HepG2 (cell line): ENCODE results near the gene SLC1A2. TPM values are rescaled to one million over a fixed set of nuclear protein-coding genes. Genes with fewer than 3 reads are reported as not detected.

Experiments used
- BCL6 ChIP-seq: IDR thresholded peaks from 2 replicates; pipeline ENCODE4 v1.6.1; 2016; ENCODE audit warnings: missing genetic modification reagents, missing compliant biosample characterization
- HOXA3 ChIP-seq: sonication (generic); formaldehyde crosslinking; IDR thresholded peaks from 2 replicates; pipeline ENCODE4 v1.5.0; 2020; ENCODE audit warnings: missing genetic modification reagents
- LCORL ChIP-seq, 2 experiments: fragments of 450-650 bp in 1 of 2; sonication (generic) in 1 of 2; formaldehyde crosslinking in 1 of 2; IDR thresholded peaks; 2 replicates each; pipeline versions ENCODE4 v1.5.0 to v1.6.1; 2017 to 2020; ENCODE audit warnings: antibody characterized with exemption in 1 of 2, missing genetic modification reagents in 1 of 2
- MAFF ChIP-seq: IDR thresholded peaks from 2 replicates; pipeline ENCODE4 v1.6.1; 2011; ENCODE audit warnings: low read depth, low read length, improper control_type of control experiment
- MAFK ChIP-seq, 2 experiments: IDR thresholded peaks in 1 of 2; conservative IDR thresholded peaks in 1 of 2; 2 replicates each; pipeline ENCODE4 v1.6.1; 2011; ENCODE audit warnings: improper control_type of control experiment in 2 of 2, low read length in 2 of 2
- MEIS2 ChIP-seq: sonication (generic); formaldehyde crosslinking; IDR thresholded peaks from 2 replicates; pipeline ENCODE4 v1.9.0; 2021; ENCODE audit warnings: mild to moderate bottlenecking, missing genetic modification reagents
- RAD21 ChIP-seq: fragments of 450-650 bp; formaldehyde crosslinking; IDR thresholded peaks from 2 replicates; pipeline ENCODE4 v1.5.0; 2020; ENCODE audit warnings: mild to moderate bottlenecking
- RFXANK ChIP-seq: IDR thresholded peaks from 2 replicates; pipeline ENCODE4 v1.6.1; 2016
- SOX5 ChIP-seq: IDR thresholded peaks from 2 replicates; pipeline ENCODE4 v1.6.1; 2016; ENCODE audit warnings: borderline replicate concordance
- XRCC5 ChIP-seq: fragments of 200-400 bp; formaldehyde crosslinking; optimal IDR thresholded peaks from 2 replicates; pipeline ENCODE3; 2017; ENCODE audit warnings: mild to moderate bottlenecking, low read length
- ZBTB7B ChIP-seq: sonication (generic); formaldehyde crosslinking; IDR thresholded peaks from 2 replicates; pipeline ENCODE4 v1.4.0; 2020; ENCODE audit warnings: missing genetic modification reagents
- ZFP37 ChIP-seq: sonication (generic); formaldehyde crosslinking; IDR thresholded peaks from 2 replicates; pipeline ENCODE4 v1.4.0; 2020; ENCODE audit warnings: missing genetic modification reagents, borderline replicate concordance
- ZMYM4 ChIP-seq: sonication (generic); formaldehyde crosslinking; IDR thresholded peaks from 2 replicates; pipeline ENCODE4 v1.8.1; 2023; ENCODE audit warnings: mild to moderate bottlenecking, missing genetic modification reagents
- ZNF331 ChIP-seq: sonication (generic); formaldehyde crosslinking; IDR thresholded peaks from 2 replicates; pipeline ENCODE4 v1.4.0; 2020; ENCODE audit warnings: missing genetic modification reagents
- ZNF746 ChIP-seq: sonication (generic); formaldehyde crosslinking; IDR thresholded peaks from 2 replicates; pipeline ENCODE4 v1.8.0; 2022; ENCODE audit warnings: mild to moderate bottlenecking, missing genetic modification reagents
- ZNF792 ChIP-seq: IDR thresholded peaks from 2 replicates; pipeline ENCODE4 v1.6.1; 2016
- polyA plus RNA-seq, 8 experiments: library from polyadenylated mRNA; depleted of rRNA in 3 of 8; stranded (reverse) in 7 of 8; unstranded in 1 of 8; fragments of >200 nt; fragmentation: Illumina TruSeq in 4 of 8; extraction: Trizol in 4 of 8; gene quantifications; 2 replicates each; pipeline versions ENCODE4 v1.2.1 to v1.2.3, GENCODE V29; 2011 to 2016; ENCODE audit warnings: low read depth in 4 of 8, missing spikeins in 1 of 8, mixed read lengths in 1 of 8; ENCODE audit not compliant: insufficient read depth in 1 of 8
- total RNA-seq, 5 experiments: library from RNA; depleted of rRNA; stranded (reverse); fragments of >200 nt; fragmentation: Illumina TruSeq; extraction: Trizol; gene quantifications; 2 replicates each; pipeline ENCODE4 v1.2.3, GENCODE V29; 2016; ENCODE audit warnings: low read depth in 1 of 5
- TF ChIP-seq, protein P1 (sequence below): sonication (generic); formaldehyde crosslinking; IDR thresholded peaks from 2 replicates; pipeline ENCODE4 v1.4.0; 2020; ENCODE audit warnings: missing genetic modification reagents, borderline replicate concordance
- TF ChIP-seq, protein P2 (sequence below): sonication (generic); formaldehyde crosslinking; conservative IDR thresholded peaks from 2 replicates; pipeline ENCODE4 v1.8.0; 2022; ENCODE audit warnings: mild to moderate bottlenecking, moderate library complexity, missing genetic modification reagents
- TF ChIP-seq, protein P3 (sequence below): IDR thresholded peaks from 2 replicates; pipeline ENCODE4 v1.6.1; 2018; ENCODE audit warnings: missing genetic modification reagents, mild to moderate bottlenecking, missing compliant biosample characterization
- TF ChIP-seq, protein P4 (sequence below): sonication (generic); formaldehyde crosslinking; IDR thresholded peaks from 2 replicates; pipeline ENCODE4 v1.5.1; 2020; ENCODE audit warnings: mild to moderate bottlenecking, moderate library complexity, missing genetic modification reagents

Gene SLC1A2
- total and polyA plus RNA-seq, 2 of the 13 experiments (the other 11 are each of a cell fraction or from before 2014, with no cell fraction given), result 23.2 to 43.2 TPM

DNA sequence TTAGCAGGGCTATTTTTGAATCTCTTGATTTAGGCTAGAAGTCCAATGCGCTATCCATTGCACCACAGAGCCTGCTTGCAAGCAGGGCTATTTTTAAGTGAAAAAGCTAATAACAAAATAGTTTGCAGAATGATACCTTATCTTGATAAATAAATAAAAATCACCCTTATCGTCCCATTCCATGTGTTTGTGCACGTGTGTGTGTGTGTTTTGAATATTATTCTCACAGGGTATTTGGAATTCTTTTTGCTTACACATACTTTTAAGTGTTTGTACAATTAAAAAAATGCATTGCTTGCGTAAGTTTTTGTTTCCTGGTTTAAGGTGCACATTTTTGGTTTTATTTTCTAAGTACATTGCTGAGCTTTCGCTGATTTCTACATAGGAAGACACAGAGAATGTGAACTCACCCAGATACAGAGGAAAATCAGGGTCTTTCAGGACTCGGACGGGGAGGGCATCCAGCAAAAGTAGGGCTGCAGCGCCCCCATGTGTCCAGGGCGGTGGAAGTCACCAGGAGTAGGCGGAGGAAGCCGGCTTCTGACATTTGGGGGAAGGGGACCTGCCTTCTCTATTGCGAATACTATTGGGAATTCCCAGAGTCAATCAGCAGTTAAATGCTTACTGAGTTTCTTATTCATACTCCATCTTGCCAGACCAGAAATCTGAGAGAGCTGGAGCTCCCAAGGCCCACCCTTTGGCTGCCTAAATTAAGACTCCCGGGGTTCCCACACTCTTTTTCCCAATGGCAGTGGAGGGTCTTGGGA, 27.3 kb downstream of the SLC1A2 start (continued):
- TF ChIP-seq, protein P1, sequence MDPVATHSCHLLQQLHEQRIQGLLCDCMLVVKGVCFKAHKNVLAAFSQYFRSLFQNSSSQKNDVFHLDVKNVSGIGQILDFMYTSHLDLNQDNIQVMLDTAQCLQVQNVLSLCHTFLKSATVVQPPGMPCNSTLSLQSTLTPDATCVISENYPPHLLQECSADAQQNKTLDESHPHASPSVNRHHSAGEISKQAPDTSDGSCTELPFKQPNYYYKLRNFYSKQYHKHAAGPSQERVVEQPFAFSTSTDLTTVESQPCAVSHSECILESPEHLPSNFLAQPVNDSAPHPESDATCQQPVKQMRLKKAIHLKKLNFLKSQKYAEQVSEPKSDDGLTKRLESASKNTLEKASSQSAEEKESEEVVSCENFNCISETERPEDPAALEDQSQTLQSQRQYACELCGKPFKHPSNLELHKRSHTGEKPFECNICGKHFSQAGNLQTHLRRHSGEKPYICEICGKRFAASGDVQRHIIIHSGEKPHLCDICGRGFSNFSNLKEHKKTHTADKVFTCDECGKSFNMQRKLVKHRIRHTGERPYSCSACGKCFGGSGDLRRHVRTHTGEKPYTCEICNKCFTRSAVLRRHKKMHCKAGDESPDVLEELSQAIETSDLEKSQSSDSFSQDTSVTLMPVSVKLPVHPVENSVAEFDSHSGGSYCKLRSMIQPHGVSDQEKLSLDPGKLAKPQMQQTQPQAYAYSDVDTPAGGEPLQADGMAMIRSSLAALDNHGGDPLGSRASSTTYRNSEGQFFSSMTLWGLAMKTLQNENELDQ (CRISPR knock-in tag), result no peak
- TF ChIP-seq MAFF (peak; percentile 50), BCL6 (CRISPR knock-in tag) (0 out of 2 replicates have a peak, but pooled peaks have one; percentile 18), HOXA3 (CRISPR knock-in tag) (peak; percentile 16; the same call in 1 of the 2 replicates), ZBTB7B (CRISPR knock-in tag) (peak; percentile 23; the same call in 1 of the 2 replicates), XRCC5 (peak; percentile 37), ZNF792 (0 out of 2 replicates have a peak, but pooled peaks have one; percentile 37), ZFP37 (no peak), ZNF746 (CRISPR knock-in tag) (no peak), SOX5 (CRISPR knock-in tag) (0 out of 2 replicates have a peak, but pooled peaks have one; percentile 15), ZMYM4 (CRISPR knock-in tag) (0 out of 2 replicates have a peak, but pooled peaks have one; percentile 19), MAFK (conservative IDR thresholded peaks at IDR 0.05 in 1 of 2, IDR thresholded peaks at IDR 0.05 in 1 of 2; ENCODE audit: low read length in 2 of 2) (peak; percentile 17 to 69; a peak in 2 of 4 replicates), LCORL (IDR thresholded peaks at IDR 0.05) (no peak), LCORL (CRISPR knock-in tag; IDR thresholded peaks at IDR 0.05) (peak; percentile 57; the same call in 1 of the 2 replicates), MEIS2 (CRISPR knock-in tag) (no peak), ZNF331 (CRISPR knock-in tag) (0 out of 2 replicates have a peak, but pooled peaks have one; percentile 28), RFXANK (CRISPR knock-in tag) (no peak), RAD21 (CRISPR knock-in tag) (peak; percentile 91)
- TF ChIP-seq, protein P2, sequence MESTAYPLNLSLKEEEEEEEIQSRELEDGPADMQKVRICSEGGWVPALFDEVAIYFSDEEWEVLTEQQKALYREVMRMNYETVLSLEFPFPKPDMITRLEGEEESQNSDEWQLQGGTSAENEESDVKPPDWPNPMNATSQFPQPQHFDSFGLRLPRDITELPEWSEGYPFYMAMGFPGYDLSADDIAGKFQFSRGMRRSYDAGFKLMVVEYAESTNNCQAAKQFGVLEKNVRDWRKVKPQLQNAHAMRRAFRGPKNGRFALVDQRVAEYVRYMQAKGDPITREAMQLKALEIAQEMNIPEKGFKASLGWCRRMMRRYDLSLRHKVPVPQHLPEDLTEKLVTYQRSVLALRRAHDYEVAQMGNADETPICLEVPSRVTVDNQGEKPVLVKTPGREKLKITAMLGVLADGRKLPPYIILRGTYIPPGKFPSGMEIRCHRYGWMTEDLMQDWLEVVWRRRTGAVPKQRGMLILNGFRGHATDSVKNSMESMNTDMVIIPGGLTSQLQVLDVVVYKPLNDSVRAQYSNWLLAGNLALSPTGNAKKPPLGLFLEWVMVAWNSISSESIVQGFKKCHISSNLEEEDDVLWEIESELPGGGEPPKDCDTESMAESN (CRISPR knock-in tag), result 0 out of 2 replicates have a peak, but pooled peaks have one; percentile 23
- TF ChIP-seq, protein P3, sequence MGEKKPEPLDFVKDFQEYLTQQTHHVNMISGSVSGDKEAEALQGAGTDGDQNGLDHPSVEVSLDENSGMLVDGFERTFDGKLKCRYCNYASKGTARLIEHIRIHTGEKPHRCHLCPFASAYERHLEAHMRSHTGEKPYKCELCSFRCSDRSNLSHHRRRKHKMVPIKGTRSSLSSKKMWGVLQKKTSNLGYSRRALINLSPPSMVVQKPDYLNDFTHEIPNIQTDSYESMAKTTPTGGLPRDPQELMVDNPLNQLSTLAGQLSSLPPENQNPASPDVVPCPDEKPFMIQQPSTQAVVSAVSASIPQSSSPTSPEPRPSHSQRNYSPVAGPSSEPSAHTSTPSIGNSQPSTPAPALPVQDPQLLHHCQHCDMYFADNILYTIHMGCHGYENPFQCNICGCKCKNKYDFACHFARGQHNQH (CRISPR knock-in tag), result peak; percentile 47; the same call in 1 of the 2 replicates
- TF ChIP-seq, protein P4, sequence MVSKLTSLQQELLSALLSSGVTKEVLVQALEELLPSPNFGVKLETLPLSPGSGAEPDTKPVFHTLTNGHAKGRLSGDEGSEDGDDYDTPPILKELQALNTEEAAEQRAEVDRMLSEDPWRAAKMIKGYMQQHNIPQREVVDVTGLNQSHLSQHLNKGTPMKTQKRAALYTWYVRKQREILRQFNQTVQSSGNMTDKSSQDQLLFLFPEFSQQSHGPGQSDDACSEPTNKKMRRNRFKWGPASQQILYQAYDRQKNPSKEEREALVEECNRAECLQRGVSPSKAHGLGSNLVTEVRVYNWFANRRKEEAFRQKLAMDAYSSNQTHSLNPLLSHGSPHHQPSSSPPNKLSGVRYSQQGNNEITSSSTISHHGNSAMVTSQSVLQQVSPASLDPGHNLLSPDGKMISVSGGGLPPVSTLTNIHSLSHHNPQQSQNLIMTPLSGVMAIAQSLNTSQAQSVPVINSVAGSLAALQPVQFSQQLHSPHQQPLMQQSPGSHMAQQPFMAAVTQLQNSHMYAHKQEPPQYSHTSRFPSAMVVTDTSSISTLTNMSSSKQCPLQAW (CRISPR knock-in tag), result peak; percentile 28; the same call in 1 of the 2 replicates
